Activated CD4-positive, alpha-beta T cell treated with anti-CD3 and anti-CD28 coated beads, Interleukin-10, Interleukin-2, amounts not matched to agents 100 ng/mL and 50 ng/mL, durations not matched to agents 16 hours and 8 hours (primary cell): ENCODE results near the gene ITPR2.
"Not testable (repeated sequence)": the region's sequence is repeated elsewhere in the genome, so short reads cannot be mapped to it uniquely, and the experiment has no call there.

Source experiments
- DNase-seq: peaks from one replicate; pipeline ENCODE4 v3.0.0-alpha.2; 2020

ITPR2 gene

DNA sequence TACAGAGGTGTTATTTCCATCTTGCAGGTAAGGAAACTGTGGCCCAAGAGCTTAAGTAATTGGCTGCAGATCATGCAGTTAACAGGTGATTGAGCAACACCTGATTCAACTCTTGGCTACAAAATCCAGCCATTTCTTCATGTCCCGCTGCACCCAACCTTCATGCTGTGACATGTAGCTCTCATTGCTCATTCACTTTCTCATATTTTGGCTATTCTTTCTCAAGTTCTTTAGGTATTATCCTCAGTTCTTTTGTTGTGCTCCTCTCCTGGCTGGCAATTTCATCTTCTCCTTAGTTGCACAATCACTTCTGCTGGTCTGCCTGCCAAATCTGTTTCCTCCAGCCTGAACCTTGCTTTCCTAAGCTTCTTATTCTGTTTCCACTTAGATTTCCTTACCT, 336.8 kb downstream of the ITPR2 start:
- no peak for DNase-seq

DNA sequence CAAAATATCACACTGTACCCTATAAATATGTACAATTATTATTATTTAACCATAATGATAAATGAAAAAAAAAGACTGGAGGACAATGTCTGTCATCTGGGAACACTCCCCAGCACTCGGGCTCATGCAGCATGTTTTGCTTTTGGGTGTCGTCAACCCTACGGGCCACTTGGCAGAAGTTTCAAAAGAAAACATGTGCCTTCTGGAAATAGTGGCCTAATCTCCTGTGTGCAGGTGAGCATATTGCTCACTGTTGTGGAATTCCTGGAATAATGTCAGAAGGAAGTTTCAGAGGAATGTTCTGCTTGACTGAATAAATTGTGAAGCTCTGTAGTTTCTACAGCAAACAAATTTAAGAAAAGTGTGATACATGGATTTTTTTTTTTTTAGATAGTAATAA, 339.3 kb downstream of the ITPR2 start:
- DNase-seq, result no peak

DNA sequence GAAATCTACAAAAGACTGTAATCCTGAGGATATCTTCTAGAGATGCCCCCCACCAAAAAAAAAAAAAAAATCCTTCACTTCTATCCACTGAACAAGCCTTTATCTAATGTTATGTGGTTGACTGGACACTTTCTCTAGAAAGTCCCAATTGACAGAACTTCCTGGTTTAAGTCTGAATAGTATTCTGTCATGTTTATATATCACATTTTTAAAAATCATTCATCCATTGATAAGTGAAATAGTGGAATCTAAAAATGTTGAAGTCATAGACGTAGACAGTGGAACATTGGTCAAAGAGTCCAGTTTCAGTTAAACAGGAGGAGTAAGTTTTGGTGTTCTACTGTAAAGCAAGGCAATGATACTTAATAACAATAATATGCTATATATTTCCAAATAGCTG, 340.6 kb downstream of the ITPR2 start:
- DNase-seq, result no peak

DNA sequence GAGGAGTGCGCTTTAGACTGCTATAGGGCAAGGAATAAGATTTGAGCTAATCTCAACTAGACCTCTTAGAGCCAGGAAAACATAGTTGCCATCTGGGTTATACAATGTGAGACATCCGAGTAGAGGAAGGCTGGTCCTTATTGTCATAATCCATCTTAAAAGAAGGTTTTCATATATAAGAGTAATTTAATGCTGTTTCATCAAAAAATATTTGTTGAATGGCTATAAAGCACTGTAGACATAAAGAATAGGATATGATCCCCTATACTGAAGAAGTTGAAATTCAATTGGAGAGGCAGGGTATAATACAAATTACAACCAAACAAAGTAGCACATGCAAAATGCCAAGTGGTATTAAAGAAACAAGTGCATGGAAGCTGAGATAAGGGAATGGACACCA, 343.1 kb downstream of the ITPR2 start:
- no peak for DNase-seq

DNA sequence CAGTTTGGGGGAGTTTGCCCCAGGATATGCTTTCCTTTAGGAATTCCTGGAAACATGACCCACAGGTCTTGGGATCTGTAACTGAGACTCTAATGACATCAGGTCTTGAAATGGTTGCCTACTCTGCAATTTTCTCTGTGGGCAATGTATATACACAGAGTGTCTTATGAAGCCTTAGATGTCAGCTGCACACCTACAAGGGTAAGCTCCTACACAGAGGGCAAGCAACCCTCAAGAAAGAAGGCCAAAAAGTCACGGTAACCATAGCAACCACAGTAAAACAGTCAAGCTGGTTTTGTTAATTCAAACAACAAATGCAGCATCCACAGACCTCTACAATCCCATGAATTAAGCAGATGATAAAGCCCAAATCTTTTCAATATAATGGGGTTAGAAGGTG, 344.6 kb downstream of the ITPR2 start:
- DNase-seq, result no peak

DNA sequence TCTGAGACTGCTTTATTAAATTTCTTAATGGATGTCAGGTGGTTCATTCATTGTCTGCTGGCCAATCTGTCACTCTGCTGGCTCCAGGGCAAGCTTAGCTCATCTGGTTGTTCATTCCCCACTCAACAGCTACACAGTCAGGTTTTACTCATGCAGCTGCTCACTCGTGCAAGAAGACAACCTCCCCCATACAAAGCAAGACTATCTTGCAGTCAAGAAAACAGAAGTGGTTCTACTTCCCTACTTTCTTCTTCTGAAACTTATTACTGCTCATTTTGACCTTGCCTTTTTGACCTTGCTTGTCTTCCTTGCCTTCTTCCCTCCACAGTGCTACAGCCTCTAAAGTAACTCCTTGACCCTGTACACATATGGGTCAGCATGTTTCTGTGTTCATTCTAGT, 359.7 kb downstream of the ITPR2 start:
- DNase-seq, result peak; percentile 38

DNA sequence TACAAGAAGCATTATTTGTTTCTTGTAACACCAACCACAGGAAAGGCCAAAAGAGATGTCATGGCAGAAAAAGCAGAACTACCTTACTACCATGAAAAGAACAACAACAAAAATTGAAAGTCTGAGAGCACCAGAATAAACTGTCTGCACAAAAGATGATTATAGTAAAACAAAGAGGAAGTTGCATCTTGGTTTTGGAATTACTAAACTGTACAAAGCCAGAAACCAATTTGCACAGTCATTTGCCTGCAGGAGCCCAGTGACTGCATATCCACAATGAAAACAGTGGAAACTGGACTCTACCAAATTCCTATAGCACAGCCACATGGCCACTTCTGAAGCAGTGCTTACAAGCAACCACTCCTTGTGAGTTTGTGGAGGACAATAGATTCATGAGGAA, 361.4 kb downstream of the ITPR2 start:
- DNase-seq, result peak; percentile 84

DNA sequence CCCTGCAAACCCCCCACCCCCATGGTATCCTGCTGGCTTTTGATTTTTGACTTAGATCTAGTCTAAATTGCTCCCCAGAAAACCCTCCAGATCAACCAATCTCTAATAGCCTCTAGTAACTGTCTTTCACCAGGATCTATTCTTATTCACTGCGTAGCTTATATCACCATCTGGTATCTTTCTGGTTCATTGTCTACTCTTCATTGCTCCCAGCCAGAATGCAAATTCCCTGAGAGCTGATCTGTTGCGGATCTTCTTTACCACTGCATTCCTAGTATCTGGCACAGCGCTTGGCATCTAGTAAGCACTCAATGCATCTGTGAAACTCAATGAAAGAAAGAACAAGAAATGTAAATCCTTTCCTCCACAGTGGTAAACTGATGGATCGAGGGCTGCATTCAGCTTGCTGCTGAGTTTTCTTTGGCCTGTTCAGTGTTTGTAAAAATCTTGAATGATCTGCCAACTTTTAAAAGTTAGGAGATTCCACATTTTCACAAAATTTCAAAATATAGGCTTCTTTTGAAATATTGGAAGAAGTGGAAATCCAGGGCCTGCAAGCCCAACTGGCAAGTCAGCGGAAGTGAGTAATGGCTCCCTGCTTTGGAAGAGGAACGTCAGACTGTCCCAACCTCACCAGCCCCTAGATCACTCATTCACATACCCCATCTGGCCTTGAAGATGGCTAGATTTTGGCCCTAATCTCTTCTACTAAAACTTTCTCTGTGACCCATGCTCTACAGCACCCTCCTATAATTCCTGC, 363.4 kb downstream of the ITPR2 start:
- no peak for DNase-seq

DNA sequence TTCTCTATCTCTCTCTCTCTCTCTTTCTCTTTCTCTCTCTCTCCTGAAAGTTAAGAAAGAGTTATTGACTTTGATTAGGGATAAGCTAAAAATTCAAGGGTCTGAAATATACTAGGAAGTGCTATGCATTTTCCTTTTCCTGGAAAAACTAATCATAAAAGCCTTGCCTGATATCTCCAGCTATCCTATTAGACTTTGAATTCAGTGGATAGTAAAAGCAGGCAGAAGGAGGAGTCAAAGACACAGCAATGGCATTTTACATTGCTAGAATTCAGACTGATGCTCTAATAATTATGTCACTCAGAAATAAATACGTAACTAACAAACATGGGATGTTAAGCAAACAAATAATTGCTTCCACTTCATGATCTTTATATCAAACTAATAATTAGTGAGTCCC, 365.6 kb downstream of the ITPR2 start:
- DNase-seq, result no peak

DNA sequence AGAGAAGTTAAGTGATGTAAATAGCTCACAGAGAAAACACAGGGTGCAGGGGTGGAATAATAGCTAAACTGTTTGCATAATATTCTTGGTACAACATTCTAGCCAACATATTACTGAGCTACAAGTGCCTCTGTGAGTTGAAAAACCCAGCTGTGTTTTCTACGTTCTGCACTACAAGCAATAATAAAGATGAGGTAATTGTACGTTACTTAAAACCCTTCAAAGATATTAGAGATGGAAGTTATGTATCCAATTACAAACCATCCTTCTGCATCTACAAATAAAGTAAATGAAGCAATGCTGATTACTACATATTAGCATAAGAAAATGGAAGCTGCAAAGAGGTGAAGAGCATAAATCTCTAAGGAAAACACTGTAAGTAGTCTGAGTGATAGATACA, 366.3 kb downstream of the ITPR2 start:
- DNase-seq, result no peak

DNA sequence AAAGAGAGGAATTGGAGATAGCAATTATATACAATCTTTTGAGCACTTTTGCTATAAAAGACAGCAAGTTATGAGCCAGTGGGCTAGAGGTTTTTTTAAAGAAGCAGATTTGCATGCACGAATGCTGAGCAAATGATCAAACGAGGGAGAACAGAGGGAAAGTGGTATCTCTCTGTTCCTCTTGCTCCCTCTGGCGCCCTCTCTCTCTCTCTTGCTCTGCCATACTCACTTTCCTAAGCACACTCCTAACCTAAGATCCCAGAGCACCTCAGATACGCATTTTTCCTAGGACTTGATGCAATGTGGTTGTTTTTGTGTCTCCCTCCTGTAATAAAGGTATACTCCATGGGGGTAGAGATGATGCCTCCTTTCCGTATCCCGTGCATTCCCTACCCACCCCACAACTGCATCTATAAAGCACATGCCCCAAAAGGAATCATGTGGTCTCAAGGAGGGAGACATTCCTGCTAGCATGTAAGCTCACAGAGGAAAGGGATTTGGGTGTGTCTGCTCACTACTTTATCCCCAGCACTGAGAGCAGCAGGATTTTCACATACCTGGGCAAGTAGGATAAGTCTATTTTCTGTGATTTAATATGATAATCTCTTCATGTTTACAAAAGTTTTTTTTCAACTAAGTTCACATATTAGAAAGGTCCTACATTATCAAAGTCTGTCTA, 367.4 kb downstream of the ITPR2 start:
- DNase-seq, result no peak

DNA sequence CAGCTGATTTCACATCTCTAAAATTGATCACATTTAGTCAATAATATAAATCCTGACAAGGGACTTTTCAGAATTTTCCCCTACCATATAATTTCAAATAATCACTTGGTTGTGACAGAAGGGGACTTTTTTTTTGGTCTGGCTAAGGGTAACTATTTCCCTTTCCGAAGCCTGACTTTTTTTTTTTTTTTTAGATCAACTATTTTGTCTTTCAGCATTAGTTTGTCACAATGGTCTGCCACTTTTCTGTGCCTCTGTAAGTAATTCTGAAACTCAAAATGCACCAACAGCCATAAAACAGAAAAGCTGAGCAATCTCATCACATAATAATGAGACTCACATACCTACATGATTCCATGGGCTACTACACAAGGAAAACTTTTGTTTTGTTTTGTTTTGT, 371.2 kb downstream of the ITPR2 start:
- peak; percentile 66 for DNase-seq

DNA sequence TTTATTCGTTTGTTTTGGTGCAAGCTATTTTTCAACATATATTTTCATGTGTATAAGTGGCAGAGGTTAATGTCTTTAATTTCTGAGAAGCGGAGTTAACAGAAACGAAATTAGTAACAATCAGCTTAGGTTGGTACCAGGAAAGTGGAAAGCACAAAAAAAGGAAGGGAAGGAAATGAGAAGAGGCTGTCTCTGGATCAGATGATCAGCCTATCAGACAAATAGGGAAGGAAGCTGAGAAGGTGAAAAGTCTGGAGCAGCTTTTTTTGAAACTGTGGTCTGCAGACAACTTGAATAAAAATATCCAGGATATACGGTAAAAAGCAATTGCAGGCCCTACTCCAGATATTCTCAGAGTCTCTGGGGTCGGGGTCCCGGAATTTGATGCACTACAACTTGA, 372.6 kb downstream of the ITPR2 start:
- DNase-seq, result no peak

DNA sequence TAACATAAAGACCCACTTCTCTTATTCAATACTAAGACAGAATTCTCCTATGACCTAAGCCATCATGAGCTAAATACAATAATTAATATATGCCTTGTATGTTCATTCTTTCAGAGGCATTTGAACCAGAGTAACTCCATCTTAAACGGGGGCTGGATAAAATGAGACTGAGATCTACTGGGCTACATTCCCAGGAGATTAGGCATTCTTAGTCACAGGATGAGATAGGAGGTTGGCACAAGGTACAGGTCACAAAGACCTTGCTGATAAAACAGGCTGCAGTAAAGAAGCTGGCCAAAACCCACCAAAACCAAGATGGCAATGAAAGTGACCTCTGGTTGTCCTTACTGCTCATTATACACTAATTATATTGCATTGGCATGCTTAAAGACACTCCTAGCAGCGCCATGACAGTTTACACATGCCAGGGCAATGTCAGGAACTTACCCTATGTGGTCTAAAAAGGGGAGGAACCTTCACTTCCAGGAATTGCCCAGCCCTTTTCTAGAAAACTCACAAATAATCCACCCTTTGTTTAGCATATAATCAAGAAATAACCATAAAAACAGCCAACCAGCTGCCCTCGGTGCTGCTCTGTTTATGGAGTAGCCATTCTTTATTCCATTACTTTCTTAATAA, 376.9 kb downstream of the ITPR2 start:
- no peak for DNase-seq

DNA sequence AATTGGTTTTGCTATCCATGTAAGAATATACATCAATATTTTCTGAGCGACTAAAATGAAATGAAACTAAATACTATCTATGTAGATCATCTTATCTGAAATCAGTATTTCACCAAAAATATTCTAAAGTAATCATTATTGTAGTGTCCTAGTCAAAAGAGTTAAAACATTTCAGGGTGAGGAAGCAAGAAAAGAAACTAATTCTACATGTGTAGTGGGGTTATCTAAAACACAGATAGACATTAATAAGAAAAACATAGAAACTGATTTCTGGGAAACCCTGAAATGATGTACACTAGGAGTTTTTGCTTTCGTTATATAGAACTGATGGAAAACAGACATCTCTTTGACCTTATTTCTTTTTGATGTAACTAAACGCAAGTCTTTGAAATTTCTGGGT, 379.7 kb downstream of the ITPR2 start:
- DNase-seq, result no peak

DNA sequence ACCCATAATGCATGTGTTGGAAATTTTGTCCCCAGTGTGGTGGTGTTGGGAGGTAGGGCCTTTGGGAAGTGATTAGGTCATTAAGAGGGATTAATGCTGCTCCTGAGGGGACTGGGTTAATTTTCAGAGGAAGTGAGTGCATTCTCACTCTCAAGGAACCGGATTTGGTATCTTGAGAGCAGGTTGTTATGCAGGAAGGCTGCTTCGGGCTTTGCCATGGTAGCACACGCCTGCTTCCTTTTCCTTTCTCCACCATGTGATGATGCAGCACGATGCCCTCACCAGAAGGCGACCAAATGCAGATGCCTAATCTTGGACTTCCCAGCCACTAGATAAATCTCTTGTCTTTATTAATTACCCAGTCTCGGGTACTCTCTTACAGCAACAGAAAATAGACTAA, 380.5 kb downstream of the ITPR2 start:
- no peak for DNase-seq

DNA sequence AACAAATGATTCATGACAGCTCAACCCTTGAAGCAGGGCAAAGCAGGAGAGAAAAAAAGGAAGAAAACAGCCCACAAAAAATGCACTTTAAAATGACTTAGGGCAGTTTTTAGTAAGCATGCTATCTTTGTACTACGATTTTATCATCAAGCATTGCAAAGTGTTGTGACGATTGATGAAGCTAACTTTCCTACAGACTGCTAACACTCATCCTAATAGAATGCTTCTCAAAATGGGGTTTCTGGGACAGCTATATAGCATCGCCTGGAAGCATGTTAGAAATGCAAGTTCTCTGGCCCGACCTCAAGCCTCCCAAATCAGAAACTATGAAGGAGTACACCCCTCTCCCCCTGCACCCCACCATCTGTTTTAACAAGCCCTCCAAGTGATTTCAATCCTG, 381.2 kb downstream of the ITPR2 start:
- DNase-seq, result no peak

DNA sequence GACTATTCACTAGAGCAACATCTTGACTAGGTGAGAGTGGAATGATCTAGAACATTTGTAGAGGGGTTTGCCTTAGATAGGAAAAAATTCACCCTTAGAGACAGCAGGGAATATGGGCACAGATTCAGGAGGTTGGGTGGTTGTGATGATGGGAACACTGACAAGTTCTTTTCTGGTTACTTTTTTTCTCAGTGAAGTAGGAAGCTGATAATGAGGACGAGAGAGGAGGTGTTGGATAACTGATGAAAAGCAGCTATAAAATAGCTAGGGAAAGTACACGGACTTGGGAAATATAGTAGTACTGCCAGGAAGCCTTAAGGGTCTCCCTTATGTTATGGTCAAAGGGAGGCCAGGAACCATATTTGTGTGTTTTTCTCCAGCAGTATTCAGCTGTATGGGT, 387.1 kb downstream of the ITPR2 start:
- no peak for DNase-seq

DNA sequence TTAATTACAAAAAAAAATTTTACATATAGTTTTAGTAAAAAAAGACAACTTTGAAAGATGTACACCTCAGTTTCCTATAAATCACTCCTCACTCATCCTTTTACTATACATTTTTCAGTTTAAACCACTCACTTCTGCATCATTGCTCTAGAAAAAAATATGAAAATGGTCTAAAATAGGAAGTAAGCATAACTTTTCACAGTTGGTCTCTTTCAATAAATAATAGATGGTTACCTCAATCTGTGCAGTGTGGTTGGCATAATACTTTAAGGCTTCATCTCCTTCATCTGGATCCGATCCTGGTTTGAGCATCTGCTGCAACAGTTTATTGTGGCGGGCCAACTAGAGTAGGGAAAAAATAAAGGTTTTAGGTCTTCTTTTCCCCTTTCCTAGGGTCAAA, 389.7 kb downstream of the ITPR2 start:
- DNase-seq, result no peak

DNA sequence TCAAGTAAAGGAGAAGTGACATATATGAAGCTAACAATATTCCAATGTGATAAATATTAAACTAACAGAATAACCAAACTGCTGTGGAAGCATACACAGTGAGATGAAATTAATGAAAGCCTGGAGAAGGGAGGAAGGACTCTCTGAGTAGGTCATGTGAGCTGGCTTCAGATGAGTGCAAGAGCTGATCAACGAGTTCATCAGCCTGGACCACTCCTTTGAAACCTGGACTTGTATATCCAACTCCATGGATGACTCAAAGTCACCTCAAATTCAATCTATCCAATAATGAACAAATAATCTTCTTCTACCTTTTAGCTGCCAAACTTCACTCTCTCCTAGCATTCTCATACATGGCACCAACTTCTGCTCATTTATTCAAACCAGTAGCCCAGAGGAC, 391.6 kb downstream of the ITPR2 start:
- DNase-seq, result no peak

DNA sequence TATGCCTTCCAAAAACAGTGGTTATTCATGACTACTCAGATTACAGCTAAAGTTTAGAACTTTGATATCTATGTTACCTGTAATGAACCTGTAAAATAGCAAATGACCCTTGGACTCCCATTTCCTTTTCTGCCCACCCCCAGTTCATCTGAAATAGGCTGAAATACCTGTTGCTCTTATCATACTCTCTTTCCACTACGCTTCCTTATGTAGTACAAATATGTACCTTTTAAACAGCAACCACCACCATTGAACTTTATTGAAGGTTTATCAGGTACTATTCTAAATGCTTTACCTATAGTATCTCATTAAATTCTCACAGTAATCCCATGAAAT, 398.0 kb downstream of the ITPR2 start:
- no peak for DNase-seq

DNA sequence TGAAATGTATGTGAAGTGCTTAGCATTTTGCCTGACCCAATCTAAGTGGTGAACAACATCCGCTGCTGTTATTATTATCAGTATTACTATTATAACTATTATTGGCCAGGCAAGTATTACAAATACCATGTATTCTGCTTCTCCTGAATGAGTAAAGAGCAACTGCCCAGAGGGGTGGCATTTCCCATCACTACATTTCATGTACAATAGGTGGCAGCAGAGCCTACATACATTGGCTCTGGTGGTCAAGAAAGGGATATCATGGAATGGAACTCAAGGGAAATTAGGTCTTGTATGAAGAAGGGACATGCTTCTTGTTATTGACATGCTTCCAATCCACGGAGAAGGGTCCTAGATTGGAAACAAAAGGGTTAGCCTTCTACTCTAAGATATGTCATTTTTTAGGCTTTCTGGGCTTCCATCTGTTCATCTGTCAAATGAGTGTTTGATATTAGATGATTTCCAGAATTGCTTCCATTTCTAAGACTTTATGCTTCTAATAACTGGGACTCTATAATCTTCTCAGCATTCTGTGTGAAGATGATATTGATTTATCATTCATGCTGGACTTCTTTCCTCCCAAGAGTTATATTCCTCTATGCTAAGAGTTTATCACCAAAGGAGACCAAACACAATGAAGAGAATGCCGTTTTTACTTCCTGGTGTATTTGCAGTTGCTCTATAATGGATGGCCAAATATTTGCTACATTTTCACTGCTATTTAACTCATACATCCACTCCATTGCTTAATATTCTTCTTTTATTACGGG, 398.5 kb downstream of the ITPR2 start:
- peak; percentile 54 for DNase-seq

DNA sequence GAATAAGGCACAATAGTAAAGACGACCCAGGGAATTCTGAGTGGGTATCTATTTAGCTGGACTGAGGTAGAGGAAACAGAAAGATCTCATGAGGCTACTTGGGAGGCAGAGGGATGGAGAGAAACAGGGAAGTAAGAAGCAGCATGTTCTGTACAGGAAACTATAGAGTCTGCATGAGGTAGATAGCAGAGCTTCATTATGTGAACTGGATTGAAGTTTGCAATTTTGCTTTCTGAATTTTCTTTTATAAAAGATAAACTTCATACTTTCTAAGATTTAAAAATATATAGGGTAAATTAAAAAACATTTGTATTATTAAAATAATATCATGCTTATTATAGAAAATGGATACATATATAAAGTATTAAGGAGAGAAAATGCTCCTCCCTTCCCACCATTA, 399.3 kb downstream of the ITPR2 start:
- not testable (repeated sequence) for DNase-seq

DNA sequence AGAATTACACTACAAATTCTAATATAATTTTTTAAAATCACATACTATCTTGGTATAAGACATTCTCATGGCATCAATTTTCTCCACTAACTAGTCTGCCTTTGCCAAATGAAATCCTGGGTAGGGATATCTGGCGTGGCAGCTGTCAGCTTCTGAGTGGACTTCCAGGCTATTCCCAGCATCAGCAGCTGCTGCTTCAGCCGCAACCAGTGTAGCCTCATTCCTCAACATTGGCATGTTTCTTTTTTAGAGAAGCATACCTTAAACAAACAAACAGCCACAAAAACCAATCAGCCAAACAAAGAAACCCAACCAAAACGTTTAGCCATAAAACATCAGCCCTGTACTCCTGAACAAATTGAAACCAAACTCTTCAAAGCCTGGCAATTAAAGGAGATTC, 401.8 kb downstream of the ITPR2 start:
- DNase-seq, result no peak
